ENCODE data around the gene CTNND2.

The CTNND2 gene

DNA sequence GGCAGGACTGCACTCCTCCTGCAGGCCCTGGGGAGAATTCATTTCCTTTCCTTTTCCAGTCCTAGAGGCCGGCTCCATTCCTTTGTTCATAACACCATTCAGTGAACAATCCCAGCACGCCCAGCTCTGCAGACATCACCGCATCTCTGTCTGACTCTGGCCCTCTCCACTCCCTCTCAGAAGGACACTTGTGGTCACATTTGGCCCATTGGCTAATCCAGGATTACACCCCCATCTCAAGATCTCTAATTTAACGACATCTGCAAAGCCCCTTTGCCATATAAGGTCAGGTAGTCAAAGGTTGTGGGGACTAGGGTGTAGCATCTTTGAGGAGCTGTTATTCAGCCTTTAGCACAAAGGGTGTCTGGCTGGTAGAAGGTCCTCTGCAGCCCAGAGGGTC is 958.2 kb downstream of the CTNND2 start:
- H3K36me3 ChIP-seq (ENCODE audit: control insufficient read depth in 1 of 2, insufficient read depth in 2 of 2, low read depth in 1 of 2, low read length in 2 of 2) = no peaks in the 10 kb centered on the region
- no peak overlapping the region for H4K8ac ChIP-seq (ENCODE audit: low read length)
- H3K4ac ChIP-seq (ENCODE audit: low read depth in 1 of 2, low read length in 2 of 2) = no peak overlapping the region
- no peak overlapping the region for H3K4me3 ChIP-seq (ENCODE audit: insufficient read depth in 1 of 2, low read depth in 1 of 2, low read length in 2 of 2)
- H3K4me2 ChIP-seq (ENCODE audit: low read length, poor library complexity, severe bottlenecking) = no peak overlapping the region
- H2BK5ac ChIP-seq (ENCODE audit: low read depth, low read length, poor library complexity, severe bottlenecking) = no peak overlapping the region
- H3K4me1 ChIP-seq (ENCODE audit: control insufficient read depth, insufficient read depth, low read depth, low read length) = no peaks in the 10 kb centered on the region
- no peak overlapping the region for H2BK120ac ChIP-seq (ENCODE audit: low read depth, low read length)
- peaks cover 8 to 13% of the 10 kb centered on the region in 2 experiments for H3K27me3 ChIP-seq (ENCODE audit: control insufficient read depth in 1 of 2, insufficient read depth in 1 of 2, low read length in 2 of 2)
- H4K91ac ChIP-seq (ENCODE audit: low read length) = no peak overlapping the region
- WGBS = 82% methylated on average over 4 of the region's 4 CpGs
- peak overlapping the region in 1 of 2 experiments; percentile 20 for H3K14ac ChIP-seq (ENCODE audit: low read length in 2 of 2)
- H3K79me1 ChIP-seq (replicated peaks; ENCODE audit: low read length, poor library complexity, severe bottlenecking) = no peaks in the 10 kb centered on the region
- H2BK15ac ChIP-seq (ENCODE audit: low read depth, poor library complexity, severe bottlenecking) = no peak overlapping the region
- DNase-seq = no peak
- no peaks in the 10 kb centered on the region for H3K9me3 ChIP-seq (ENCODE audit: control insufficient read depth, low read length)
- H2AK5ac ChIP-seq (ENCODE audit: low read length, severe bottlenecking) = no peak overlapping the region
- no peak overlapping the region for H3K18ac ChIP-seq (ENCODE audit: low read depth in 1 of 2, low read length in 2 of 2)
- H2AFZ ChIP-seq (ENCODE audit: low read depth, low read length) = no peak overlapping the region
- no peak overlapping the region for H3K23ac ChIP-seq (ENCODE audit: low read length in 2 of 2)
- no peak overlapping the region for H2BK12ac ChIP-seq (ENCODE audit: low read length in 2 of 2)
- H3K27ac ChIP-seq (ENCODE audit: low read length, poor library complexity, severe bottlenecking) = no peak overlapping the region
- H3K9ac ChIP-seq (ENCODE audit: low read length) = no peak overlapping the region

GRCh38 chr5:10941900-10942299 is 962.3 kb downstream of the CTNND2 start:
- Histone ChIP-seq H2BK5ac (ENCODE audit: low read depth, low read length, poor library complexity, severe bottlenecking) (no peak overlapping the region), H3K27ac (ENCODE audit: low read length, poor library complexity, severe bottlenecking) (no peak overlapping the region), H2BK15ac (ENCODE audit: low read depth, poor library complexity, severe bottlenecking) (no peak overlapping the region), H2BK12ac (ENCODE audit: low read length in 2 of 2) (no peak overlapping the region), H3K27me3 (ENCODE audit: control insufficient read depth in 1 of 2, insufficient read depth in 1 of 2, low read length in 2 of 2) (peaks cover 0 to 9% of the 10 kb centered on the region in 2 experiments), H3K9ac (ENCODE audit: low read length) (no peak overlapping the region), H2AFZ (ENCODE audit: low read depth, low read length) (no peak overlapping the region), H3K4ac (ENCODE audit: low read depth in 1 of 2, low read length in 2 of 2) (no peak overlapping the region), H3K23ac (ENCODE audit: low read length in 2 of 2) (no peak overlapping the region), H3K4me1 (ENCODE audit: control insufficient read depth, insufficient read depth, low read depth, low read length) (no peaks in the 10 kb centered on the region), H3K4me3 (ENCODE audit: insufficient read depth in 1 of 2, low read depth in 1 of 2, low read length in 2 of 2) (no peak overlapping the region), H2AK5ac (ENCODE audit: low read length, severe bottlenecking) (no peak overlapping the region), H4K8ac (ENCODE audit: low read length) (no peak overlapping the region), H3K79me1 (replicated peaks; ENCODE audit: low read length, poor library complexity, severe bottlenecking) (no peaks in the 10 kb centered on the region), H3K36me3 (ENCODE audit: control insufficient read depth in 1 of 2, insufficient read depth in 2 of 2, low read depth in 1 of 2, low read length in 2 of 2) (no peaks in the 10 kb centered on the region), H4K91ac (ENCODE audit: low read length) (no peak overlapping the region), H2BK120ac (ENCODE audit: low read depth, low read length) (no peak overlapping the region), H3K18ac (ENCODE audit: low read depth in 1 of 2, low read length in 2 of 2) (no peak overlapping the region), H3K14ac (ENCODE audit: low read length in 2 of 2) (no peak overlapping the region), H3K9me3 (ENCODE audit: control insufficient read depth, low read length) (no peaks in the 10 kb centered on the region), H3K4me2 (ENCODE audit: low read length, poor library complexity, severe bottlenecking) (no peak overlapping the region)
- WGBS = 95% methylated on average over 2 of the region's 4 CpGs
- DNase-seq = no peak

DNA sequence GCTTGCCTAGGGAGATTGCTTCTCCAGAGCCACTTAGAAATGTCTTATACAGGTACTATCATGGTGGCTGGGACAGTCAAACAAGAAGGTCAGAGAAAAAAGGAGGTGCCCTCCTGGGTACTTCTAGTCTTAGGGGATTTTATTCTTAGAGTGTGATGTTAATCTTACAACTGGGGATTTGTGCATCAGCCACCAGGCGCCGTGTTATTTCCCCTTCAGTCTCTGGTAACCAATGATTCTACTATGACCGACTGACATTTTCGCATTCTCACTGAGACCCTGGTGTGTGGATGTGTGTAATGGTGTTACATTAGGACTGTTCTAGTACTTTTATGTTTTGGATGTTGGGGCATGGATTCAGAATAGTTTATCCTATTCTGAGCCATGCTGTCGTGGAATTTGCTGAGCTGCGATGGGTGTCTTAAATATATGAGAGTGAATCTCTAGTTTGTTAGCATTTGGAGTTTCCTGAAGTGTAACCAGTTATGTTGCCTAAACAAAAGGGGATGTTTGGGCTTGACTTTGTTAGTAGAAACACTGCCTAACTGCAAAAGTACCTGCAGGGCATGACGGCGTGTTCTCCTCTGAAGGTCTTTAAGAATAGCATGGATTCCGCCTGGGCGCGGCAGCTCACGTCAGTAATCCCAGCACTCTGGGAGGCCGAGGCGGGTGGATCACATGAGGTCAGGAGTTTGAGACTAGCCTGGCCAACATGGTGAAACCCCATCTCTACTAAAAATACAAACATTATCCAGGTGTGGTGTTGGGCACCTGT is 968.0 kb downstream of the CTNND2 start:
- H3K4me1 ChIP-seq (ENCODE audit: control insufficient read depth, insufficient read depth, low read depth, low read length) = no peaks in the 10 kb centered on the region
- no peak overlapping the region for H4K8ac ChIP-seq (ENCODE audit: low read length)
- H3K27ac ChIP-seq (ENCODE audit: low read length, poor library complexity, severe bottlenecking) = no peak overlapping the region
- peak overlapping the region in 1 of 2 experiments; percentile 46 for H3K4ac ChIP-seq (ENCODE audit: low read depth in 1 of 2, low read length in 2 of 2)
- H3K4me3 ChIP-seq (ENCODE audit: insufficient read depth in 1 of 2, low read depth in 1 of 2, low read length in 2 of 2) = no peak overlapping the region
- H4K91ac ChIP-seq (ENCODE audit: low read length) = no peak overlapping the region
- H2AK5ac ChIP-seq (ENCODE audit: low read length, severe bottlenecking) = no peak overlapping the region
- H2BK5ac ChIP-seq (ENCODE audit: low read depth, low read length, poor library complexity, severe bottlenecking) = no peak overlapping the region
- H3K36me3 ChIP-seq (ENCODE audit: control insufficient read depth in 1 of 2, insufficient read depth in 2 of 2, low read depth in 1 of 2, low read length in 2 of 2) = no peaks in the 10 kb centered on the region
- H2BK120ac ChIP-seq (ENCODE audit: low read depth, low read length) = no peak overlapping the region
- no peak for DNase-seq
- no peak overlapping the region for H2BK12ac ChIP-seq (ENCODE audit: low read length in 2 of 2)
- no peaks in the 10 kb centered on the region for H3K9me3 ChIP-seq (ENCODE audit: control insufficient read depth, low read length)
- H3K18ac ChIP-seq (ENCODE audit: low read depth in 1 of 2, low read length in 2 of 2) = no peak overlapping the region
- H2BK15ac ChIP-seq (ENCODE audit: low read depth, poor library complexity, severe bottlenecking) = no peak overlapping the region
- no peak overlapping the region for H2AFZ ChIP-seq (ENCODE audit: low read depth, low read length)
- H3K14ac ChIP-seq (ENCODE audit: low read length in 2 of 2) = no peak overlapping the region
- no peak overlapping the region for H3K23ac ChIP-seq (ENCODE audit: low read length in 2 of 2)
- no peak overlapping the region for H3K9ac ChIP-seq (ENCODE audit: low read length)
- H3K27me3 ChIP-seq (ENCODE audit: control insufficient read depth in 1 of 2, insufficient read depth in 1 of 2, low read length in 2 of 2) = peaks cover 0 to 14% of the 10 kb centered on the region in 2 experiments
- no peak overlapping the region for H3K4me2 ChIP-seq (ENCODE audit: low read length, poor library complexity, severe bottlenecking)
- WGBS = 97% methylated on average over 14 of the region's 14 CpGs
- H3K79me1 ChIP-seq (replicated peaks; ENCODE audit: low read length, poor library complexity, severe bottlenecking) = no peaks in the 10 kb centered on the region

GRCh38 chr5:10935536-10935935 is 968.7 kb downstream of the CTNND2 start:
- H3K9me3 ChIP-seq (ENCODE audit: control insufficient read depth, low read length) = peaks cover 2% of the 10 kb centered on the region
- no peaks in the 10 kb centered on the region for H3K4me1 ChIP-seq (ENCODE audit: control insufficient read depth, insufficient read depth, low read depth, low read length)
- no peak overlapping the region for H2AK5ac ChIP-seq (ENCODE audit: low read length, severe bottlenecking)
- H3K23ac ChIP-seq (ENCODE audit: low read length in 2 of 2) = no peak overlapping the region
- H3K36me3 ChIP-seq (ENCODE audit: control insufficient read depth in 1 of 2, insufficient read depth in 2 of 2, low read depth in 1 of 2, low read length in 2 of 2) = no peaks in the 10 kb centered on the region
- no peak overlapping the region for H2AFZ ChIP-seq (ENCODE audit: low read depth, low read length)
- H4K91ac ChIP-seq (ENCODE audit: low read length) = no peak overlapping the region
- no peak overlapping the region for H4K8ac ChIP-seq (ENCODE audit: low read length)
- H3K4me2 ChIP-seq (ENCODE audit: low read length, poor library complexity, severe bottlenecking) = no peak overlapping the region
- no peak overlapping the region for H2BK5ac ChIP-seq (ENCODE audit: low read depth, low read length, poor library complexity, severe bottlenecking)
- peaks cover 0 to 16% of the 10 kb centered on the region in 2 experiments for H3K27me3 ChIP-seq (ENCODE audit: control insufficient read depth in 1 of 2, insufficient read depth in 1 of 2, low read length in 2 of 2)
- no peaks in the 10 kb centered on the region for H3K79me1 ChIP-seq (replicated peaks; ENCODE audit: low read length, poor library complexity, severe bottlenecking)
- no peak overlapping the region for H2BK15ac ChIP-seq (ENCODE audit: low read depth, poor library complexity, severe bottlenecking)
- H3K27ac ChIP-seq (ENCODE audit: low read length, poor library complexity, severe bottlenecking) = no peak overlapping the region
- no peak overlapping the region for H3K4ac ChIP-seq (ENCODE audit: low read depth in 1 of 2, low read length in 2 of 2)
- H2BK12ac ChIP-seq (ENCODE audit: low read length in 2 of 2) = no peak overlapping the region
- no peak overlapping the region for H3K9ac ChIP-seq (ENCODE audit: low read length)
- H2BK120ac ChIP-seq (ENCODE audit: low read depth, low read length) = no peak overlapping the region
- no peak overlapping the region for H3K4me3 ChIP-seq (ENCODE audit: insufficient read depth in 1 of 2, low read depth in 1 of 2, low read length in 2 of 2)
- no peak overlapping the region for H3K14ac ChIP-seq (ENCODE audit: low read length in 2 of 2)
- no peak overlapping the region for H3K18ac ChIP-seq (ENCODE audit: low read depth in 1 of 2, low read length in 2 of 2)
- DNase-seq = no peak
